Measurements from ENCODE around the gene NRG3. TPM values are rescaled to one million over a fixed set of nuclear protein-coding genes. Genes with fewer than 3 reads are reported as not detected.

The NRG3 gene
- total and polyA plus RNA-seq, 2 of the 4 experiments (the other 2 are of a cell fraction) = not detected

GRCh38 chr10:82477776-82478175, 602.8 kb downstream of the NRG3 start:
- dilution Hi-C loops (cut with HindIII; ENCODE audit: low sequenced_read_pairs, unreplicated experiment) = no loop called here
- Histone ChIP-seq H3K18ac (ENCODE audit: low read depth, low read length) (no peak overlapping the region), H3K4ac (ENCODE audit: low read depth, low read length) (no peak overlapping the region), H3K14ac (replicated peaks; ENCODE audit: low read depth, low read length) (no peak overlapping the region), H3K9me3 (ENCODE audit: control insufficient read depth, insufficient read depth, low read length) (peaks cover 9% of the 10 kb centered on the region), H3K27ac (ENCODE audit: insufficient read depth, low read length) (no peak overlapping the region), H3K56ac (ENCODE audit: extremely low read depth, insufficient read depth, low read length) (no peak overlapping the region), H4K20me1 (ENCODE audit: insufficient read depth, low read length) (no peaks in the 10 kb centered on the region), H4K8ac (ENCODE audit: low read depth in 2 of 2, low read length in 2 of 2) (no peak overlapping the region), H3K9me1 (ENCODE audit: insufficient read depth, low read length) (no peaks in the 10 kb centered on the region), H3K36me3 (ENCODE audit: control insufficient read depth, insufficient read depth, low read length) (no peaks in the 10 kb centered on the region), H2AK9ac (replicated peaks; ENCODE audit: low read depth, low read length, poor library complexity) (no peak overlapping the region), H3K4me2 (ENCODE audit: low read depth, low read length) (no peak overlapping the region), H2BK5ac (ENCODE audit: low read depth, low read length, poor library complexity, severe bottlenecking) (no peak overlapping the region), H4K91ac (ENCODE audit: insufficient read depth, low read depth, low read length) (no peak overlapping the region), H2AFZ (replicated peaks; ENCODE audit: low read length, poor library complexity) (no peak overlapping the region), H2BK120ac (ENCODE audit: low read depth, low read length) (no peak overlapping the region), H3K9ac (ENCODE audit: low read depth, low read length) (no peak overlapping the region), H3K23ac (ENCODE audit: low read depth, low read length) (no peak overlapping the region), H4K5ac (ENCODE audit: low read depth, low read length) (no peak overlapping the region), H3K27me3 (ENCODE audit: control insufficient read depth, insufficient read depth, low read length) (no peaks in the 10 kb centered on the region), H3K4me1 (ENCODE audit: control insufficient read depth, insufficient read depth, low read length) (no peaks in the 10 kb centered on the region), H3K79me1 (ENCODE audit: low read depth in 1 of 2, low read length in 2 of 2) (no peaks in the 10 kb centered on the region), H2AK5ac (ENCODE audit: low read depth, low read length) (no peak overlapping the region), H2BK20ac (ENCODE audit: low read depth, low read length) (no peak overlapping the region), H3K4me3 (ENCODE audit: insufficient read depth, low read depth, low read length) (no peak overlapping the region), H2BK15ac (ENCODE audit: low read depth, low read length) (no peak overlapping the region)
- no TSS peak for BruUV-seq (replicated peaks)
- CTCF ChIA-PET = no interaction called here
- no CpG with 5 or more reads among the region's 4 CpGs for WGBS, 2 experiments (ENCODE audit: extremely low coverage in 2 of 2, insufficient read length in 1 of 2)
- DNase-seq = no peak
- TF ChIP-seq MAFK (IDR thresholded peaks at IDR 0.05; ENCODE audit: low read depth, low read length) = no peak
- no peak for TF ChIP-seq POLR2A (IDR thresholded peaks at IDR 0.05; ENCODE audit: low read depth, low read length)
- in situ Hi-C loops (cut with MboI; ENCODE audit: low sequenced_read_pairs) = no loop called here
- no peak for ATAC-seq (ENCODE audit: low read depth)
- intact Hi-C loops (cut with micrococcal nuclease) = no loop called here
- POLR2A ChIA-PET (ENCODE audit: unreplicated experiment) = no interaction called here

All from IMR-90 (cell line).